IMR-90 (cell line): Measurements from ENCODE around the gene TRAPPC4. TPM values are rescaled to one million over a fixed set of nuclear protein-coding genes. Genes with fewer than 3 reads are reported as not detected.

Source experiments
- ATAC-seq: fragments of 200-7000 bp; cut with Tn5 transposase; 2 replicates; pipeline ENCODE4 v1.9.1; 2020; ENCODE audit warnings: low read depth, mild to moderate bottlenecking, moderate library complexity
- BruUV-seq: library from RNA; stranded (reverse); fragments of 400-500 nt; replicated peaks from 2 replicates; lab custom pipeline; 2021; lab: Mats Ljungman, UMichigan
- CTCF ChIA-PET: fragments of 300-600 bp; formaldehyde crosslinking; extraction: SDS; loops from one replicate; lab custom pipeline; 2021; ENCODE audit warnings: antibody characterized with exemption; lab: Yijun Ruan, JAX
- POLR2A ChIA-PET: fragments of 300-600 bp; sonication (Branson Sonifier 250); formaldehyde crosslinking; loops from one replicate; lab custom pipeline; 2022; ENCODE audit warnings: antibody characterized with exemption; ENCODE audit not compliant: unreplicated experiment; lab: Charles Lee
- DNase-seq: peaks from one replicate; pipeline ENCODE4 v3.0.0; 2013
- H2AFZ ChIP-seq: replicated peaks from 2 replicates; pipeline ENCODE3; 2013; ENCODE audit warnings: low read length, mild to moderate bottlenecking; ENCODE audit not compliant: poor library complexity
- H2AK5ac ChIP-seq: 2 replicates; pipeline ENCODE4 v1.6.1; 2013; ENCODE audit warnings: low read depth, low read length, inconsistent platforms
- H2AK9ac ChIP-seq: replicated peaks from 2 replicates; pipeline ENCODE3; 2013; ENCODE audit warnings: mild to moderate bottlenecking, low read depth, low read length, moderate library complexity; ENCODE audit not compliant: poor library complexity
- H2BK120ac ChIP-seq: 2 replicates; pipeline ENCODE4 v1.6.1; 2013; ENCODE audit warnings: low read depth, low read length, inconsistent platforms
- H2BK15ac ChIP-seq: 3 replicates; pipeline ENCODE4 v1.6.1; 2013; ENCODE audit warnings: low read depth, low read length, inconsistent platforms
- H2BK20ac ChIP-seq: 2 replicates; pipeline ENCODE4 v1.6.1; 2013; ENCODE audit warnings: low read depth, mild to moderate bottlenecking, inconsistent platforms, low read length, moderate library complexity
- H2BK5ac ChIP-seq: 2 replicates; pipeline ENCODE4 v1.6.1; 2013; ENCODE audit warnings: mild to moderate bottlenecking, low read depth, low read length, inconsistent platforms; ENCODE audit not compliant: poor library complexity, severe bottlenecking
- H3K14ac ChIP-seq: replicated peaks from 2 replicates; pipeline ENCODE4 v1.6.1; 2013; ENCODE audit warnings: low read depth, low read length, inconsistent platforms
- H3K18ac ChIP-seq: 2 replicates; pipeline ENCODE4 v1.6.1; 2013; ENCODE audit warnings: low read depth, low read length, control low read depth
- H3K23ac ChIP-seq: 2 replicates; pipeline ENCODE4 v1.6.1; 2013; ENCODE audit warnings: low read depth, low read length, inconsistent platforms
- H3K27ac ChIP-seq: 2 replicates; pipeline ENCODE4 v1.5.1; 2013; ENCODE audit warnings: mild to moderate bottlenecking, control low read depth, low read length; ENCODE audit not compliant: insufficient read depth
- H3K27me3 ChIP-seq: 2 replicates; pipeline ENCODE4 v1.6.1; 2013; ENCODE audit warnings: low read length; ENCODE audit not compliant: control insufficient read depth, insufficient read depth
- H3K36me3 ChIP-seq: 2 replicates; pipeline ENCODE4 v1.6.1; 2013; ENCODE audit warnings: low read length, mixed read lengths; ENCODE audit not compliant: control insufficient read depth, insufficient read depth
- H3K4ac ChIP-seq: 2 replicates; pipeline ENCODE4 v1.6.1; 2013; ENCODE audit warnings: low read depth, low read length, inconsistent platforms
- H3K4me1 ChIP-seq: 2 replicates; pipeline ENCODE4 v1.6.1; 2013; ENCODE audit warnings: low read length, mixed read lengths; ENCODE audit not compliant: control insufficient read depth, insufficient read depth
- H3K4me2 ChIP-seq: 2 replicates; pipeline ENCODE4 v1.6.1; 2013; ENCODE audit warnings: low read depth, mild to moderate bottlenecking, control low read depth, low read length, moderate library complexity
- H3K4me3 ChIP-seq: 2 replicates; pipeline ENCODE4 v1.5.1; 2013; ENCODE audit warnings: low read depth, mild to moderate bottlenecking, control low read depth, low read length, moderate library complexity; ENCODE audit not compliant: insufficient read depth
- H3K56ac ChIP-seq: 2 replicates; pipeline ENCODE4 v1.6.1; 2013; ENCODE audit warnings: low read length, inconsistent platforms; ENCODE audit not compliant: insufficient read depth; ENCODE audit errors: extremely low read depth
- H3K79me1 ChIP-seq, 2 experiments: 2 replicates each; pipeline ENCODE4 v1.6.1; 2013; ENCODE audit warnings: low read length in 2 of 2, inconsistent platforms in 1 of 2, low read depth in 1 of 2
- H3K9ac ChIP-seq: 2 replicates; pipeline ENCODE4 v1.6.1; 2013; ENCODE audit warnings: low read depth, low read length, control low read depth
- H3K9me1 ChIP-seq: 2 replicates; pipeline ENCODE4 v1.6.1; 2013; ENCODE audit warnings: low read length, inconsistent platforms; ENCODE audit not compliant: insufficient read depth
- H3K9me3 ChIP-seq: 2 replicates; pipeline ENCODE4 v1.6.1; 2013; ENCODE audit warnings: low read length; ENCODE audit not compliant: control insufficient read depth, insufficient read depth
- H4K20me1 ChIP-seq: 2 replicates; pipeline ENCODE4 v1.6.1; 2013; ENCODE audit warnings: low read length, inconsistent platforms; ENCODE audit not compliant: insufficient read depth
- H4K5ac ChIP-seq: 2 replicates; pipeline ENCODE4 v1.6.1; 2013; ENCODE audit warnings: mild to moderate bottlenecking, low read depth, low read length, control low read depth
- H4K8ac ChIP-seq, 2 experiments: 2 replicates each; pipeline ENCODE4 v1.6.1; 2013; ENCODE audit warnings: low read depth in 2 of 2, low read length in 2 of 2, control low read depth in 1 of 2, inconsistent platforms in 1 of 2
- H4K91ac ChIP-seq: 2 replicates; pipeline ENCODE4 v1.6.1; 2013; ENCODE audit warnings: low read depth, low read length, inconsistent platforms; ENCODE audit not compliant: insufficient read depth
- BHLHE40 ChIP-seq: fragments of 150-350 bp; IDR thresholded peaks from 2 replicates; pipeline ENCODE4 v1.6.1; 2016; ENCODE audit warnings: mild to moderate bottlenecking, low read depth, low read length
- FOS ChIP-seq: fragments of 150-350 bp; IDR thresholded peaks from 2 replicates; pipeline ENCODE4 v1.6.1; 2016; ENCODE audit warnings: low read depth, low read length
- MAZ ChIP-seq: IDR thresholded peaks from 2 replicates; pipeline ENCODE4 v1.6.1; 2012; ENCODE audit warnings: low read depth, mild to moderate bottlenecking, low read length, improper control_type of control experiment, moderate library complexity, borderline replicate concordance
- MXI1 ChIP-seq: IDR thresholded peaks from 2 replicates; pipeline ENCODE4 v1.6.1; 2012; ENCODE audit warnings: low read depth, mild to moderate bottlenecking, low read length, moderate library complexity, borderline replicate concordance
- NFE2L2 ChIP-seq: fragments of 150-350 bp; IDR thresholded peaks from 2 replicates; pipeline ENCODE4 v1.6.1; 2016; ENCODE audit warnings: low read depth, mild to moderate bottlenecking, low read length
- POLR2A ChIP-seq: IDR thresholded peaks from 2 replicates; pipeline ENCODE4 v1.6.1; 2012; ENCODE audit warnings: mild to moderate bottlenecking, low read depth, low read length
- WGBS, 2 experiments: methylation state at CpG; one replicate each; pipeline versions ENCODE4 v1.1.5 to v1.1.7; 2013; ENCODE audit warnings: missing lambda C conversion rate in 2 of 2; ENCODE audit not compliant: insufficient read length in 1 of 2; ENCODE audit errors: extremely low coverage in 2 of 2; 5-methylcytosine and 5-hydroxymethylcytosine counted together
- dilution Hi-C: fragments of 300-500 bp; cut with HindIII; formaldehyde crosslinking; loops from one replicate; pipeline ENCODE4 v1.14.3; 2018; ENCODE audit warnings: low sequenced_read_pairs; ENCODE audit not compliant: unreplicated experiment
- in situ Hi-C: fragments of 300-500 bp; cut with MboI; formaldehyde crosslinking; loops from 3 replicates; pipeline ENCODE4 v1.14.3; 2019; ENCODE audit warnings: low sequenced_read_pairs, inconsistent platforms, mixed read lengths
- intact Hi-C: fragments of 100-400 bp; cut with micrococcal nuclease; formaldehyde crosslinking; loops from 2 replicates; pipeline ENCODE4 v1.10.0; 2022
- polyA plus RNA-seq, 3 experiments: library from polyadenylated mRNA; depleted of rRNA; stranded (reverse); fragments of >200 nt; gene quantifications; 2 replicates each; pipeline ENCODE4 v1.2.3, GENCODE V29; 2012; ENCODE audit warnings: low replicate concordance in 1 of 3
- total RNA-seq: library from RNA; depleted of rRNA; stranded (reverse); fragments of >200 nt; gene quantifications from 2 replicates; pipeline ENCODE4 v1.2.3, GENCODE V29; 2012
- TF ChIP-seq, protein P1 (sequence below): fragments of 150-350 bp; IDR thresholded peaks from 2 replicates; pipeline ENCODE4 v1.6.1; 2017; ENCODE audit warnings: mild to moderate bottlenecking, antibody characterized with exemption, low read length, low read depth
- TF ChIP-seq, protein P2 (sequence below): conservative IDR thresholded peaks from 2 replicates; pipeline ENCODE4 v1.5.1; 2012; ENCODE audit warnings: mild to moderate bottlenecking, low read depth, low read length, improper control_type of control experiment

TRAPPC4 gene
- total and polyA plus RNA-seq, 2 of the 4 experiments (the other 2 are of a cell fraction), result 102 to 162 TPM

DNA sequence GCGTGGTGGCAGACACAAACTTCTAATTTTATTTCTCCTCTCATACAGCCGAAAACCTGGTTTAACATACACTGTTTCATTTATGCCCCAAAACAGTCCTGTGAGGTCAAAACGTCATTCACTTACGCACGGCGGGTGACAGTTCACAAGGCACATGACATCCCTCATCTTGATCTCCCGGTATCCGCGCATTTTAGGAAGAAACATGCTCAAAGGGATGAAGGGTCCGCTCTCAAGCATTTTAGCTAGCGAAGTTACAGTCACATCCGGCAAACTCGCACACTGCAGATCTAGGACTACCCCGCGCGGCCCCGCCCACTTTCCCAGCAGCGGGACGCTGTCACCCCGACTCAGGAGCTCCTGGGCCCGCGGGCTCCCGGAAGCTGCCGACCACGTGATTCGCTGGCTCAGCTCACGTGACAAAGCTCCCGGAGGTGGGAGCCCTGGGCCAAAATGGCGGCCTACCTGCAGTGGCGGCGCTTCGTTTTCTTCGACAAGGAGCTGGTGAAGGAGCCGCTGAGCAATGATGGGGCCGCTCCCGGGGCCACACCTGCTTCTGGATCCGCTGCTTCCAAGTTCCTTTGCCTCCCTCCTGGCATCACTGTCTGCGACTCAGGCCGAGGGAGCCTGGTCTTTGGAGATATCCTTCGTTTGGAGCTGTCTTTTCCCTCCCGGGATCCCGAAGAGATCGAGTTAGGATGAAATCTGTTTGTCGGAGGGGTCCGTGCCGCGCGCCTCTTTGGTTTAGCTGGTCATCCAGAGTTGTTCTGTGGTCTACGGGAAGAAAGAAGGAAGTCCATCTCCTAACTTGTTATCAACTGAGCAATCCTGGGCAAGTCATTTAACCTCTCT is 49.0 kb downstream of the TRAPPC4 start, which contains the start of gene VPS11:
Gene VPS11 (plus strand): TSS at position 448 of the 852 bp plus-strand sequence. CDS start 6 bp downstream, at position 454.
- intact Hi-C loops, result no loop called here
- peaks cover 7% of the 10 kb centered on the region for H3K4me1 ChIP-seq
- peak within 1 kb of the TSS; percentile 57 for H2AK5ac ChIP-seq
- DNase-seq (peak; percentile 96), ATAC-seq (peak; percentile 98)
- H3K9ac ChIP-seq, result peak within 1 kb of the TSS; percentile 86
- H4K20me1 ChIP-seq, result no peaks in the 10 kb centered on the region; the same call in 1 of the 2 replicates
- peaks cover 14% of the 10 kb centered on the region for H3K36me3 ChIP-seq
- H3K79me1 ChIP-seq, result peaks cover 21 to 44% of the 10 kb centered on the region in 2 experiments
- H2BK5ac ChIP-seq, result peak within 1 kb of the TSS; percentile 79
- dilution Hi-C loops, result no loop called here
- H3K27ac ChIP-seq, result peak within 1 kb of the TSS; percentile 81
- H3K14ac ChIP-seq, result peak within 1 kb of the TSS; percentile 91
- no peak for TF ChIP-seq NFE2L2
- peak; percentile 72 for TF ChIP-seq BHLHE40
- TF ChIP-seq MAZ, result peak; percentile 61; the same call in 1 of the 2 replicates
- peak; percentile 72; the same call in 1 of the 2 replicates for TF ChIP-seq MXI1
- TF ChIP-seq FOS, result peak; percentile 77; the same call in 1 of the 2 replicates
- TF ChIP-seq, protein P1, sequence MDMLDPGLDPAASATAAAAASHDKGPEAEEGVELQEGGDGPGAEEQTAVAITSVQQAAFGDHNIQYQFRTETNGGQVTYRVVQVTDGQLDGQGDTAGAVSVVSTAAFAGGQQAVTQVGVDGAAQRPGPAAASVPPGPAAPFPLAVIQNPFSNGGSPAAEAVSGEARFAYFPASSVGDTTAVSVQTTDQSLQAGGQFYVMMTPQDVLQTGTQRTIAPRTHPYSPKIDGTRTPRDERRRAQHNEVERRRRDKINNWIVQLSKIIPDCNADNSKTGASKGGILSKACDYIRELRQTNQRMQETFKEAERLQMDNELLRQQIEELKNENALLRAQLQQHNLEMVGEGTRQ, result peak; percentile 99
- TF ChIP-seq POLR2A, result peak; percentile 47; the same call in 1 of the 2 replicates
- TF ChIP-seq, protein P2, sequence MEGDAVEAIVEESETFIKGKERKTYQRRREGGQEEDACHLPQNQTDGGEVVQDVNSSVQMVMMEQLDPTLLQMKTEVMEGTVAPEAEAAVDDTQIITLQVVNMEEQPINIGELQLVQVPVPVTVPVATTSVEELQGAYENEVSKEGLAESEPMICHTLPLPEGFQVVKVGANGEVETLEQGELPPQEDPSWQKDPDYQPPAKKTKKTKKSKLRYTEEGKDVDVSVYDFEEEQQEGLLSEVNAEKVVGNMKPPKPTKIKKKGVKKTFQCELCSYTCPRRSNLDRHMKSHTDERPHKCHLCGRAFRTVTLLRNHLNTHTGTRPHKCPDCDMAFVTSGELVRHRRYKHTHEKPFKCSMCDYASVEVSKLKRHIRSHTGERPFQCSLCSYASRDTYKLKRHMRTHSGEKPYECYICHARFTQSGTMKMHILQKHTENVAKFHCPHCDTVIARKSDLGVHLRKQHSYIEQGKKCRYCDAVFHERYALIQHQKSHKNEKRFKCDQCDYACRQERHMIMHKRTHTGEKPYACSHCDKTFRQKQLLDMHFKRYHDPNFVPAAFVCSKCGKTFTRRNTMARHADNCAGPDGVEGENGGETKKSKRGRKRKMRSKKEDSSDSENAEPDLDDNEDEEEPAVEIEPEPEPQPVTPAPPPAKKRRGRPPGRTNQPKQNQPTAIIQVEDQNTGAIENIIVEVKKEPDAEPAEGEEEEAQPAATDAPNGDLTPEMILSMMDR, result no peak
- H2BK120ac ChIP-seq, result peak within 1 kb of the TSS; percentile 46; the same call in 1 of the 2 replicates
- peak within 1 kb of the TSS; percentile 86 for H4K5ac ChIP-seq
- BruUV-seq, result TSS peak; percentile 68
- no peaks in the 10 kb centered on the region for H3K9me3 ChIP-seq
- 1% methylated on average over 26 of the region's 49 CpGs; no CpG with 5 or more reads in 1 of the 2 experiments for WGBS, 2 experiments
- H3K18ac ChIP-seq, result peak within 1 kb of the TSS; percentile 67
- H3K9me1 ChIP-seq, result peaks cover 6% of the 10 kb centered on the region; the same call in 1 of the 2 replicates
- H4K91ac ChIP-seq, result peak within 1 kb of the TSS; percentile 71
- H3K56ac ChIP-seq, result peak within 1 kb of the TSS; percentile 90
- in situ Hi-C loops, result no loop called here
- H4K8ac ChIP-seq, result peak within 1 kb of the TSS; percentile 70 to 99
- H3K27me3 ChIP-seq, result no peaks in the 10 kb centered on the region
- peak within 1 kb of the TSS; percentile 93 for H3K4me3 ChIP-seq
- H2AK9ac ChIP-seq, result peak within 1 kb of the TSS; percentile 74
- CTCF ChIA-PET, result interaction anchor here (1.1 to 1.5 kb wide), 2 partner anchors 32 to 270 kb away, joined by 5 read pairs; no protein-coding TSS in a partner anchor
- peak within 1 kb of the TSS; percentile 82 for H3K4ac ChIP-seq
- peak within 1 kb of the TSS; percentile 42; the same call in 1 of the 3 replicates for H2BK15ac ChIP-seq
- peak within 1 kb of the TSS; percentile 90 for H3K4me2 ChIP-seq
- POLR2A ChIA-PET, result interaction anchor here (0.6 to 1.2 kb wide), 5 partner anchors 10 to 184 kb away, joined by 3 to 5 read pairs (median 4); partner anchors contain the start of gene HMBS
- no peak within 1 kb of the TSS for H2BK20ac ChIP-seq
- H3K23ac ChIP-seq, result peak within 1 kb of the TSS; percentile 84
- peak within 1 kb of the TSS; percentile 92 for H2AFZ ChIP-seq
